HCT116 (cell line): ENCODE results near the gene GPC5. TPM values are rescaled to one million over a fixed set of nuclear protein-coding genes. Genes with fewer than 3 reads are reported as not detected.

Experiments used
- ATAC-seq: fragments of 200-7000 bp; cut with Tn5 transposase; 2 replicates; pipeline ENCODE4 v1.9.1; 2020; ENCODE audit warnings: mild to moderate bottlenecking, moderate library complexity
- BruUV-seq: library from RNA; stranded (reverse); fragments of 400-500 nt; replicated peaks from 2 replicates; lab custom pipeline; 2021; lab: Mats Ljungman, UMichigan
- CTCF ChIA-PET: fragments of 300-600 bp; sonication (Branson Sonifier 250); formaldehyde crosslinking; loops from one replicate; lab custom pipeline; 2021; ENCODE audit warnings: antibody characterized with exemption; lab: Charles Lee
- POLR2A ChIA-PET: fragments of 300-600, 350-600 bp; sonication (Branson Sonifier 250); formaldehyde crosslinking; loops from one replicate; lab custom pipeline; 2021; ENCODE audit warnings: antibody characterized with exemption; lab: Charles Lee
- RAD21 ChIA-PET, 2 experiments: fragments of 300-600 bp; sonication (Branson Sonifier 250); formaldehyde crosslinking; loops; one replicate each; lab custom pipeline; 2023; ENCODE audit warnings: low total read pairs in 2 of 2; ENCODE audit not compliant: uncharacterized antibody in 2 of 2, unreplicated experiment in 2 of 2, low non-redundant PET in 1 of 2; lab: Charles Lee
- DNase-seq: peaks from one replicate; pipeline ENCODE4 v3.0.0-alpha.2; 2010; ENCODE audit warnings: low read depth, low spot score
- H2AFZ ChIP-seq: fragments of 200-600 bp; shearing (Covaris generic), sonication (generic); 2 replicates; pipeline ENCODE4 v1.6.1; 2017; ENCODE audit warnings: low read depth, mixed run types, mixed read lengths, antibody characterized with exemption, low read length; ENCODE audit not compliant: poor library complexity, severe bottlenecking
- H3K27ac ChIP-seq: 2 replicates; pipeline ENCODE4 v1.5.1; 2012; ENCODE audit warnings: low read depth, low read length
- H3K27me3 ChIP-seq: fragments of 200-600 bp; sonication (generic); 2 replicates; pipeline ENCODE4 v1.6.1; 2016; ENCODE audit warnings: mixed run types, low read length, mixed read lengths; ENCODE audit not compliant: insufficient read depth
- H3K36me3 ChIP-seq, 2 experiments: fragments of 200-500 bp in 1 of 2; fragments of 200-600 bp in 1 of 2; sonication (Bioruptor generic) in 1 of 2; sonication (generic) in 1 of 2; 2 replicates each; pipeline versions ENCODE4 v1.5.1 to v1.6.1; 2014 to 2016; ENCODE audit warnings: low read length in 2 of 2, inconsistent platforms in 1 of 2, mixed read lengths in 1 of 2, mixed run types in 1 of 2; ENCODE audit not compliant: insufficient read depth in 2 of 2, control insufficient read depth in 1 of 2
- H3K4me1 ChIP-seq, 2 experiments: fragments of 200-600 bp in 1 of 2; sonication (generic) in 1 of 2; 2 replicates each; pipeline versions ENCODE4 v1.5.1 to v1.6.1; 2012 to 2017; ENCODE audit warnings: low read length in 2 of 2, inconsistent platforms in 1 of 2, mild to moderate bottlenecking in 1 of 2, mixed read lengths in 1 of 2, mixed run types in 1 of 2, moderate library complexity in 1 of 2; ENCODE audit not compliant: insufficient read depth in 2 of 2, control insufficient read depth in 1 of 2
- H3K4me2 ChIP-seq: fragments of 200-600 bp; sonication (generic); 2 replicates; pipeline ENCODE4 v1.6.1; 2017; ENCODE audit warnings: mixed run types, low read length, mixed read lengths
- H3K4me3 ChIP-seq, 2 experiments: fragments of 200-600 bp in 1 of 2; sonication (generic) in 1 of 2; replicated peaks in 1 of 2; 2 replicates each; pipeline ENCODE4 v1.5.1; 2011 to 2016; ENCODE audit warnings: low read length in 2 of 2, control low read depth in 1 of 2, low read depth in 1 of 2, mild to moderate bottlenecking in 1 of 2, mixed read lengths in 1 of 2, mixed run types in 1 of 2
- H3K79me2 ChIP-seq: fragments of 200-600 bp; sonication (generic); 2 replicates; pipeline ENCODE4 v1.6.1; 2017; ENCODE audit warnings: mild to moderate bottlenecking, mixed run types, low read length, moderate library complexity, mixed read lengths; ENCODE audit not compliant: insufficient read depth
- H3K9ac ChIP-seq: fragments of 200-600 bp; sonication (generic); 2 replicates; pipeline ENCODE4 v1.6.1; 2016; ENCODE audit warnings: low read length, mixed read lengths
- H3K9me2 ChIP-seq: fragments of 200-600 bp; sonication (generic), shearing (Covaris generic); 2 replicates; pipeline ENCODE4 v1.6.1; 2017; ENCODE audit warnings: mixed run types, mild to moderate bottlenecking, moderate library complexity; ENCODE audit not compliant: insufficient read depth
- H3K9me3 ChIP-seq, 2 experiments: fragments of 200-500 bp in 1 of 2; fragments of 200-600 bp in 1 of 2; sonication (Bioruptor generic) in 1 of 2; sonication (generic) in 1 of 2; 2 replicates each; pipeline ENCODE4 v1.6.1; 2014 to 2017; ENCODE audit warnings: low read length in 2 of 2, mixed read lengths in 2 of 2, inconsistent platforms in 1 of 2, low read depth in 1 of 2, mild to moderate bottlenecking in 1 of 2, mixed run types in 1 of 2, moderate library complexity in 1 of 2; ENCODE audit not compliant: control insufficient read depth in 1 of 2, insufficient read depth in 1 of 2
- H4K20me1 ChIP-seq: fragments of 200-600 bp; sonication (generic), shearing (Covaris generic); 2 replicates; pipeline ENCODE4 v1.6.1; 2017; ENCODE audit warnings: mixed run types, mild to moderate bottlenecking, moderate library complexity; ENCODE audit not compliant: insufficient read depth
- ATF3 ChIP-seq: IDR thresholded peaks from 2 replicates; pipeline ENCODE4 v1.6.1; 2012
- CEBPB ChIP-seq: IDR thresholded peaks from 2 replicates; pipeline ENCODE4 v1.6.1; 2012; ENCODE audit warnings: low read depth
- CTCF ChIP-seq, 3 experiments: fragments of 200-600 bp in 1 of 3; sonication (generic) in 1 of 3; IDR thresholded peaks in 2 of 3; conservative IDR thresholded peaks in 1 of 3; 2 replicates each; pipeline ENCODE4 v1.5.1; 2012 to 2017; ENCODE audit warnings: low read depth in 2 of 3, low read length in 2 of 3, antibody characterized with exemption in 1 of 3, borderline replicate concordance in 1 of 3, control low read depth in 1 of 3, mild to moderate bottlenecking in 1 of 3, mixed read lengths in 1 of 3, mixed run types in 1 of 3, moderate library complexity in 1 of 3; ENCODE audit not compliant: insufficient read depth in 1 of 3
- EGR1 ChIP-seq: IDR thresholded peaks from 2 replicates; pipeline ENCODE4 v1.6.1; 2012; ENCODE audit warnings: low read depth
- ELF1 ChIP-seq: IDR thresholded peaks from 2 replicates; pipeline ENCODE4 v1.6.1; 2012; ENCODE audit warnings: low read depth, borderline replicate concordance
- EZH2phosphoT487 ChIP-seq: fragments of 200-600 bp; IDR thresholded peaks from 2 replicates; pipeline ENCODE4 v1.6.1; 2018; ENCODE audit warnings: antibody characterized with exemption, borderline replicate concordance
- FOSL1 ChIP-seq: IDR thresholded peaks from 2 replicates; pipeline ENCODE4 v1.6.1; 2012; ENCODE audit warnings: low read depth
- JUND ChIP-seq: IDR thresholded peaks from 2 replicates; pipeline ENCODE4 v1.6.1; 2012
- POLR2A ChIP-seq: IDR thresholded peaks from 2 replicates; pipeline ENCODE4 v1.7.0; 2011; ENCODE audit warnings: borderline replicate concordance; ENCODE audit not compliant: insufficient read depth, insufficient read length; ENCODE audit errors: extremely low read depth
- SIN3A ChIP-seq: IDR thresholded peaks from 2 replicates; pipeline ENCODE4 v1.6.1; 2012; ENCODE audit warnings: low read depth
- SP1 ChIP-seq: IDR thresholded peaks from 2 replicates; pipeline ENCODE4 v1.6.1; 2012; ENCODE audit warnings: low read depth
- TCF7L2 ChIP-seq: IDR thresholded peaks from 2 replicates; pipeline ENCODE4 v1.7.0; 2011; ENCODE audit warnings: borderline replicate concordance, inconsistent platforms; ENCODE audit not compliant: insufficient read depth, insufficient read length; ENCODE audit errors: extremely low read depth
- YY1 ChIP-seq: IDR thresholded peaks from 2 replicates; pipeline ENCODE4 v1.6.1; 2011; ENCODE audit warnings: low read length, low read depth, moderate library complexity, mild to moderate bottlenecking; ENCODE audit not compliant: insufficient replicate concordance; ENCODE audit errors: extremely low read depth
- ZNF274 ChIP-seq: fragments of 200-500 bp; sonication (Bioruptor generic); IDR thresholded peaks from 2 replicates; pipeline ENCODE4 v1.6.1; 2014; ENCODE audit warnings: mild to moderate bottlenecking, low read depth, low read length, inconsistent platforms
- intact Hi-C: fragments of 100-400 bp; cut with micrococcal nuclease; formaldehyde crosslinking; loops from 2 replicates; pipeline ENCODE4 v1.10.0; 2022
- total RNA-seq: library from RNA; stranded (reverse); gene quantifications from one replicate; pipeline ENCODE4 v1.2.1, GENCODE V29; 2021; ENCODE audit not compliant: unreplicated experiment

GPC5 gene
- total RNA-seq, 1 experiment from 2014 or later, result not detected

GRCh38 chr13:92412996-92413395, 1014.6 kb downstream of the GPC5 start:
- Histone ChIP-seq H3K36me3 (no peaks in the 10 kb centered on the region), H3K9me3 (peaks cover 16 to 21% of the 10 kb centered on the region in 2 experiments; a peak in 2 of 4 replicates), H2AFZ (no peak overlapping the region), H3K27ac (no peak overlapping the region), H3K9me2 (no peaks in the 10 kb centered on the region), H3K79me2 (no peaks in the 10 kb centered on the region), H3K4me1 (no peaks in the 10 kb centered on the region), H3K4me2 (no peak overlapping the region), H3K4me3 (no peak overlapping the region), H4K20me1 (no peaks in the 10 kb centered on the region), H3K9ac (no peak overlapping the region), H3K27me3 (no peaks in the 10 kb centered on the region)
- ChIA-PET POLR2A (no interaction called here), CTCF (no interaction called here), RAD21 (no interaction called here)
- no peak for DNase-seq
- intact Hi-C loops, result no loop called here
- BruUV-seq, result no TSS peak
- no peak for TF ChIP-seq TCF7L2
- no peak for TF ChIP-seq FOSL1
- TF ChIP-seq YY1, result no peak
- no peak for TF ChIP-seq EZH2phosphoT487
- TF ChIP-seq POLR2A, result no peak
- no peak for TF ChIP-seq CEBPB
- no peak for TF ChIP-seq ATF3
- TF ChIP-seq ZNF274, result no peak
- TF ChIP-seq SP1, result no peak
- TF ChIP-seq ELF1, result no peak
- TF ChIP-seq EGR1, result no peak
- no peak for TF ChIP-seq JUND
- TF ChIP-seq CTCF (IDR thresholded peaks at IDR 0.05 in 2 of 3, conservative IDR thresholded peaks at IDR 0.05 in 1 of 3; ENCODE audit: borderline replicate concordance in 1 of 3, insufficient read depth in 1 of 3, low read depth in 2 of 3, low read length in 2 of 3), result no peak
- no peak for TF ChIP-seq SIN3A
- ATAC-seq, result no peak
